H1 (cell line): ENCODE measurements around the gene KRT12. TPM values are rescaled to one million over a fixed set of nuclear protein-coding genes. Genes with fewer than 3 reads are reported as not detected.

Experiments
- CBX8 ChIP-seq: fragments of 300-800, 300-1000 bp; sonication (generic); IDR thresholded peaks from 2 replicates; pipeline ENCODE4 v1.7.1; 2016; ENCODE audit warnings: low read depth, low read length, borderline replicate concordance
- KDM5A ChIP-seq: fragments of 200-600 bp; IDR thresholded peaks from 2 replicates; pipeline ENCODE4 v1.7.1; 2012; ENCODE audit warnings: mild to moderate bottlenecking, low read length, inconsistent platforms, mixed read lengths
- polyA plus RNA-seq, 7 experiments: library from polyadenylated mRNA; depleted of rRNA in 3 of 7; stranded (reverse) in 5 of 7; unstranded in 2 of 7; fragments of >200 nt in 5 of 7; fragments of 200-250 nt in 2 of 7; gene quantifications; 1 replicate in 5 of 7; 2 replicates in 1 of 7; 4 replicates in 1 of 7; pipeline versions ENCODE4 v1.2.1 to v1.2.3, GENCODE V29; 2011 to 2013; ENCODE audit warnings: missing spikeins in 2 of 7, mixed read lengths in 2 of 7
- total RNA-seq: library from RNA; stranded (reverse); fragmentation: NEBNext Ultra II Directional; extraction: Animal tissue kit (Norgen Biotek cat#: 25700); gene quantifications from 2 replicates; pipeline ENCODE4 v1.2.1, GENCODE V29; 2021
- TF ChIP-seq, protein P1 (sequence below): IDR thresholded peaks from 2 replicates; pipeline ENCODE4 v1.6.1; 2011; ENCODE audit warnings: low read length, improper control_type of control experiment

Gene KRT12
- total and polyA plus RNA-seq, 2 of the 8 experiments (the other 6 are each of a cell fraction or from before 2014, with no cell fraction given) = not detected

DNA sequence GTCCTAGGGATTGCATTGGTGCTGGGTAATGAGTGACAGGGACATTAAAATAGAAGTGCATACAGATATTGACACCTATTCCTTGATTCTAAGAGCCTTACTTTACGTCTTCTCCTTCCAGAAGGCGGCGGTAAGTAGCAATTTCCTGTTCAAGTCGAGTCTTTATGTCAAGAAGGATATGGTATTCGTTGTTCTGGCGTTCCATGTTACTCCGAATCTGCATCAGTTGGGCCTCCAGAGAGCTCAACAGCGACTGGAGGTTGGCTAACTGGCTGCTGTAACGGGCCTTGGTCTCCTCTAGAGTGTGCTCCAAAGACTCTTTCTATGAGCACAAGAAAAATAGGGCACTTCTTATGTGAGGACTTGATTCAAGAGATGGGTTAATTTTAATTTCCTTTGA, 11.0 kb upstream of the KRT12 start (continued):
- TF ChIP-seq, protein P1, sequence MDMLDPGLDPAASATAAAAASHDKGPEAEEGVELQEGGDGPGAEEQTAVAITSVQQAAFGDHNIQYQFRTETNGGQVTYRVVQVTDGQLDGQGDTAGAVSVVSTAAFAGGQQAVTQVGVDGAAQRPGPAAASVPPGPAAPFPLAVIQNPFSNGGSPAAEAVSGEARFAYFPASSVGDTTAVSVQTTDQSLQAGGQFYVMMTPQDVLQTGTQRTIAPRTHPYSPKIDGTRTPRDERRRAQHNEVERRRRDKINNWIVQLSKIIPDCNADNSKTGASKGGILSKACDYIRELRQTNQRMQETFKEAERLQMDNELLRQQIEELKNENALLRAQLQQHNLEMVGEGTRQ = no peak
- TF ChIP-seq CBX8 (no peak), KDM5A (no peak)
- TF ChIP-seq, all 59 proteins: peak for 0
